ENCODE measurements around the gene CCDC57. TPM values are rescaled to one million over a fixed set of nuclear protein-coding genes. Genes with fewer than 3 reads are reported as not detected.

CCDC57 gene
- total and polyA plus RNA-seq, 9 of the 15 experiments (the other 6 are each of a cell fraction or from before 2014, with no cell fraction given): 0.83 to 36.2 (median 13.6) TPM

GRCh38 chr17:82217530-82218204 is 5.0 kb upstream of the CCDC57 start (continued):
- TF ChIP-seq CEBPZ (IDR thresholded peaks at IDR 0.05; ENCODE audit: borderline replicate concordance, low read depth, low read length) (no peak), NR2C2 (CRISPR knock-in tag; IDR thresholded peaks at IDR 0.05) (no peak), NR2C2 (tag; IDR thresholded peaks at IDR 0.05) (peak; percentile 66), PHB (CRISPR knock-in tag; IDR thresholded peaks at IDR 0.05) (no peak), MAFG (tag; conservative IDR thresholded peaks at IDR 0.05) (peak; percentile 65; the same call in 1 of the 2 replicates), SREBF2 (CRISPR knock-in tag; IDR thresholded peaks at IDR 0.05) (no peak), PHTF2 (CRISPR knock-in tag; IDR thresholded peaks at IDR 0.05) (no peak), ZNF449 (CRISPR knock-in tag; IDR thresholded peaks at IDR 0.05) (no peak), ELF2 (CRISPR knock-in tag; IDR thresholded peaks at IDR 0.05) (no peak), ZNF639 (CRISPR knock-in tag; conservative IDR thresholded peaks at IDR 0.05 in 1 of 2, IDR thresholded peaks at IDR 0.05 in 1 of 2) (peak in 1 of 2 experiments; percentile 65; a peak in 1 of 4 replicates), VEZF1 (CRISPR knock-in tag; IDR thresholded peaks at IDR 0.05) (peak; percentile 84), ZNF316 (IDR thresholded peaks at IDR 0.05) (peak; percentile 69), NFXL1 (CRISPR knock-in tag; IDR thresholded peaks at IDR 0.05) (no peak), KAT2B (IDR thresholded peaks at IDR 0.05; ENCODE audit: low read depth, low read length) (no peak), BACH1 (tag; IDR thresholded peaks at IDR 0.05) (peak; percentile 60; the same call in 1 of the 2 replicates), MYBL2 (IDR thresholded peaks at IDR 0.05; ENCODE audit: low read depth) (no peak), MYBL2 (CRISPR knock-in tag; IDR thresholded peaks at IDR 0.05; ENCODE audit: borderline replicate concordance) (no peak), ZNF324 (CRISPR knock-in tag; IDR thresholded peaks at IDR 0.05) (peak; percentile 15; the same call in 1 of the 2 replicates), BHLHE40 (IDR thresholded peaks at IDR 0.05; ENCODE audit: low read length) (no peak), POLR2B (IDR thresholded peaks at IDR 0.05; ENCODE audit: low read depth, partially characterized antibody) (no peak), TRIM28 (IDR thresholded peaks at IDR 0.05) (no peak), ZKSCAN1 (IDR thresholded peaks at IDR 0.05; ENCODE audit: low read depth, low read length) (no peak)
